ENCODE results near the gene HHEX.
A peak's percentile ranks its signal among the peaks of the same experiment; 100 is the strongest.
"Not testable (repeated sequence)": the region's sequence is repeated elsewhere in the genome, so short reads cannot be mapped to it uniquely, and the experiment has no call there.

Gene HHEX
- 0 to 1.6 (median 0.48) reads per million in 9 experiments for total RNA-seq

GRCh38 chr10:92689663-92690210 is at the start of gene HHEX:
Gene HHEX (plus strand): TSS chr10:92689955. CDS start chr10:92689987, 32 bp downstream.
- H3K27me3 Mint-ChIP-seq: peaks cover 24 to 36% of the 10 kb centered on the region in 2 donors
- H3K36me3 Mint-ChIP-seq (ENCODE audit: insufficient read depth): peaks cover 10% of the 10 kb centered on the region
- H3K27ac Mint-ChIP-seq: peak within 1 kb of the TSS; percentile 35 to 54
- ATAC-seq (replicated peaks) (peak; percentile 64), DNase-seq (peak in 2 of 3 experiments; percentile 28 to 31)
- peaks cover 2 to 8% of the 10 kb centered on the region in 2 donors for H3K9me3 Mint-ChIP-seq
- H3K4me1 Mint-ChIP-seq (ENCODE audit: low read depth in 2 of 2): peaks cover 15 to 20% of the 10 kb centered on the region in 2 donors
- H3K4me3 Mint-ChIP-seq: peak within 1 kb of the TSS; percentile 74 to 77

GRCh38 chr10:92640107-92640506 is 49.6 kb upstream of the HHEX start:
- no peaks in the 10 kb centered on the region for H3K9me3 Mint-ChIP-seq
- no peak overlapping the region for H3K27ac Mint-ChIP-seq
- no peak overlapping the region for H3K4me3 Mint-ChIP-seq
- ATAC-seq (replicated peaks): no peak
- H3K27me3 Mint-ChIP-seq: no peaks in the 10 kb centered on the region
- no peak for DNase-seq
- peaks cover 2% of the 10 kb centered on the region for H3K36me3 Mint-ChIP-seq (ENCODE audit: insufficient read depth)
- peaks cover 3 to 5% of the 10 kb centered on the region in 2 donors for H3K4me1 Mint-ChIP-seq (ENCODE audit: low read depth in 2 of 2)

- Mint-ChIP-seq H3K27ac (no peak overlapping the region), H3K9me3 (no peaks in the 10 kb centered on the region), H3K4me3 (no peak overlapping the region), H3K27me3 (no peaks in the 10 kb centered on the region), H3K4me1 (ENCODE audit: low read depth in 2 of 2) (peaks cover 3 to 5% of the 10 kb centered on the region in 2 donors), H3K36me3 (ENCODE audit: insufficient read depth) (peaks cover 2% of the 10 kb centered on the region)
- DNase-seq (no peak), ATAC-seq (replicated peaks) (no peak)
Observed at GRCh38 chr10:92641492-92641891, 48.3 kb upstream of the HHEX start.

- DNase-seq: no peak
- H3K36me3 Mint-ChIP-seq (ENCODE audit: insufficient read depth): peaks cover 2% of the 10 kb centered on the region
- no peaks in the 10 kb centered on the region for H3K27me3 Mint-ChIP-seq
- ATAC-seq (replicated peaks): no peak
- peaks cover 3 to 5% of the 10 kb centered on the region in 2 donors for H3K4me1 Mint-ChIP-seq (ENCODE audit: low read depth in 2 of 2)
- H3K9me3 Mint-ChIP-seq: no peaks in the 10 kb centered on the region
- H3K27ac Mint-ChIP-seq: no peak overlapping the region
- no peak overlapping the region for H3K4me3 Mint-ChIP-seq
Observed at GRCh38 chr10:92644921-92645320, 44.8 kb upstream of the HHEX start.

- not testable (repeated sequence) for H3K4me1 Mint-ChIP-seq (ENCODE audit: low read depth in 2 of 2); H3K27me3 Mint-ChIP-seq; H3K9me3 Mint-ChIP-seq; ATAC-seq (replicated peaks); DNase-seq; H3K4me3 Mint-ChIP-seq; H3K36me3 Mint-ChIP-seq (ENCODE audit: insufficient read depth)
- peak overlapping the region in 1 of 2 donors; percentile 19 for H3K27ac Mint-ChIP-seq
Observed at GRCh38 chr10:92650864-92651263, 38.9 kb upstream of the HHEX start.

GRCh38 chr10:92655426-92655825 is 34.3 kb upstream of the HHEX start:
- peaks cover 0 to 4% of the 10 kb centered on the region in 2 donors for H3K4me1 Mint-ChIP-seq (ENCODE audit: low read depth in 2 of 2)
- no peak for DNase-seq

GRCh38 chr10:92656266-92656961 is 33.3 kb upstream of the HHEX start:
- no peaks in the 10 kb centered on the region for H3K36me3 Mint-ChIP-seq (ENCODE audit: insufficient read depth)
- H3K4me1 Mint-ChIP-seq (ENCODE audit: low read depth in 2 of 2): peaks cover 0 to 4% of the 10 kb centered on the region in 2 donors
- no peaks in the 10 kb centered on the region for H3K9me3 Mint-ChIP-seq
- H3K27me3 Mint-ChIP-seq: peaks cover 0 to 6% of the 10 kb centered on the region in 2 donors
- ATAC-seq (replicated peaks) (no peak), DNase-seq (no peak)
- H3K4me3 Mint-ChIP-seq: no peak overlapping the region
- no peak overlapping the region for H3K27ac Mint-ChIP-seq

More at GRCh38 chr10:92655426-92655825, 34.3 kb upstream of the HHEX start:
- Mint-ChIP-seq H3K27me3 (peaks cover 0 to 6% of the 10 kb centered on the region in 2 donors), H3K27ac (no peak overlapping the region), H3K9me3 (no peaks in the 10 kb centered on the region), H3K4me3 (no peak overlapping the region), H3K36me3 (ENCODE audit: insufficient read depth) (peaks cover 5% of the 10 kb centered on the region)
- no peak for ATAC-seq (replicated peaks)

GRCh38 chr10:92657024-92657423 is 32.7 kb upstream of the HHEX start:
- no peaks in the 10 kb centered on the region for H3K9me3 Mint-ChIP-seq
- no peak overlapping the region for H3K4me3 Mint-ChIP-seq
- H3K4me1 Mint-ChIP-seq (ENCODE audit: low read depth in 2 of 2): peaks cover 0 to 4% of the 10 kb centered on the region in 2 donors
- H3K27me3 Mint-ChIP-seq: peaks cover 0 to 6% of the 10 kb centered on the region in 2 donors
- no peak for DNase-seq
- H3K36me3 Mint-ChIP-seq (ENCODE audit: insufficient read depth): no peaks in the 10 kb centered on the region
- H3K27ac Mint-ChIP-seq: peak overlapping the region in 1 of 2 donors; percentile 23
- no peak for ATAC-seq (replicated peaks)

GRCh38 chr10:92662848-92663247 is 26.9 kb upstream of the HHEX start:
- DNase-seq (no peak), ATAC-seq (replicated peaks) (no peak)
- H3K27me3 Mint-ChIP-seq: peaks cover 0 to 6% of the 10 kb centered on the region in 2 donors
- H3K27ac Mint-ChIP-seq: no peak overlapping the region
- no peaks in the 10 kb centered on the region for H3K36me3 Mint-ChIP-seq (ENCODE audit: insufficient read depth)
- peaks cover 5 to 6% of the 10 kb centered on the region in 2 donors for H3K9me3 Mint-ChIP-seq
- H3K4me3 Mint-ChIP-seq: no peak overlapping the region
- no peaks in the 10 kb centered on the region for H3K4me1 Mint-ChIP-seq (ENCODE audit: low read depth in 2 of 2)

- Mint-ChIP-seq H3K36me3 (ENCODE audit: insufficient read depth) (no peaks in the 10 kb centered on the region), H3K27ac (no peak overlapping the region), H3K4me3 (no peak overlapping the region), H3K27me3 (no peaks in the 10 kb centered on the region), H3K4me1 (ENCODE audit: low read depth in 2 of 2) (no peaks in the 10 kb centered on the region), H3K9me3 (peaks cover 5 to 6% of the 10 kb centered on the region in 2 donors)
- no peak for DNase-seq
- ATAC-seq (replicated peaks): no peak
Observed at GRCh38 chr10:92664322-92664721, 25.4 kb upstream of the HHEX start.

- Mint-ChIP-seq H3K4me1 (ENCODE audit: low read depth in 2 of 2) (no peaks in the 10 kb centered on the region), H3K9me3 (peaks cover 5 to 6% of the 10 kb centered on the region in 2 donors), H3K27me3 (peaks cover 5 to 7% of the 10 kb centered on the region in 2 donors), H3K27ac (no peak overlapping the region), H3K4me3 (no peak overlapping the region), H3K36me3 (ENCODE audit: insufficient read depth) (peaks cover 2% of the 10 kb centered on the region)
- ATAC-seq (replicated peaks): no peak
- DNase-seq: no peak
Observed at GRCh38 chr10:92667078-92667477, 22.7 kb upstream of the HHEX start.

GRCh38 chr10:92677708-92678107 is 12.0 kb upstream of the HHEX start:
- Mint-ChIP-seq H3K36me3 (ENCODE audit: insufficient read depth) (peaks cover 4% of the 10 kb centered on the region), H3K4me3 (no peak overlapping the region)
- ATAC-seq (replicated peaks): no peak

GRCh38 chr10:92678206-92678605 is 11.5 kb upstream of the HHEX start:
- peaks cover 2 to 6% of the 10 kb centered on the region in 2 donors for H3K4me1 Mint-ChIP-seq (ENCODE audit: low read depth in 2 of 2)
- ATAC-seq (replicated peaks) (no peak), DNase-seq (no peak)
- no peak overlapping the region for H3K27ac Mint-ChIP-seq
- H3K4me3 Mint-ChIP-seq: no peak overlapping the region
- peaks cover 0 to 2% of the 10 kb centered on the region in 2 donors for H3K9me3 Mint-ChIP-seq
- peaks cover 0 to 10% of the 10 kb centered on the region in 2 donors for H3K27me3 Mint-ChIP-seq
- peaks cover 4% of the 10 kb centered on the region for H3K36me3 Mint-ChIP-seq (ENCODE audit: insufficient read depth)

More at GRCh38 chr10:92677708-92678107, 12.0 kb upstream of the HHEX start:
- Mint-ChIP-seq H3K9me3 (peaks cover 0 to 2% of the 10 kb centered on the region in 2 donors), H3K27me3 (peaks cover 0 to 10% of the 10 kb centered on the region in 2 donors), H3K4me1 (ENCODE audit: low read depth in 2 of 2) (peaks cover 2 to 6% of the 10 kb centered on the region in 2 donors), H3K27ac (no peak overlapping the region)
- no peak for DNase-seq
